Hematopoietic multipotent progenitor cell (in vitro differentiated cells): ENCODE results near the gene TRAF3IP1. TPM values are rescaled to one million over a fixed set of nuclear protein-coding genes. Genes with fewer than 3 reads are reported as not detected.

Experiments used
- DNase-seq, 3 donors: peaks; one replicate each; pipeline ENCODE4 v3.0.0-alpha.2; 2011 to 2015; ENCODE audit warnings: low read depth in 2 of 3, low spot score in 2 of 3
- total RNA-seq: library from RNA; depleted of rRNA; stranded (reverse); fragments of >200 nt; gene quantifications from one replicate; pipeline ENCODE4 v1.2.3, GENCODE V29; 2012

The TRAF3IP1 gene
- total RNA-seq, 1 donor: 4.8 TPM

DNA sequence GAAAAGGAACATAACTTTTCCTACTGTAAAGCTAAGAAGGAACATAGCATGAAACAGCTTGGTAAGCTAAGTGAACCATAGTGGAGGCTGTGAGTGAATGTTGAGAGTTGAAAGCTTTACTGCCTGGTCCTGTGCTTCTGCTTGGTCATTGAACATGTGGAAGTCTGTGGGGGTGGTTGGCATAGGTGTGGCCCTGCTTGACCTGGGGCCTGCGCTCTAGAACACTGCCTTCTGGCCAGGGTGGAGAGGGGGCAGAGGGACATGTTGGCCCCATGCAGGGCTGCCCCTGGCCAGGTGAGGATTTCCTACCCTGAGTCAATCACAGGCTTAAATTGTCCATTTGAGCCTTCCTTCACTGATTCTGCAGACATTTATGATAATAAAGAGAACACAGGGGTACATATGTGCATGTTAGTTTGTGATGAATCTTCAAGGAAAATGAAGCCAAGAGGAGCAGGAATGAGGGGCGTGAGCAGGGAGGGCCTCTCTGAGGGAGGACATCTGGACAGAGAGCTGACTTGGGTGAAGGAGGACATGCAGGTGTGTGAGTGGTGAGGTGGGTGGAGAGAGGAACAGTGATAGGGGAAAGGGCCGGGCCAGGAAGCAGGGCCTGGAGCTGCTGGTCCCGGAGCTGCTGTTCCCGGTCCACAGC is 16.6 kb downstream of the TRAF3IP1 start:
- DNase-seq: no peak

GRCh38 chr2:238337846-238338245 is 17.5 kb downstream of the TRAF3IP1 start:
- no peak for DNase-seq

DNA sequence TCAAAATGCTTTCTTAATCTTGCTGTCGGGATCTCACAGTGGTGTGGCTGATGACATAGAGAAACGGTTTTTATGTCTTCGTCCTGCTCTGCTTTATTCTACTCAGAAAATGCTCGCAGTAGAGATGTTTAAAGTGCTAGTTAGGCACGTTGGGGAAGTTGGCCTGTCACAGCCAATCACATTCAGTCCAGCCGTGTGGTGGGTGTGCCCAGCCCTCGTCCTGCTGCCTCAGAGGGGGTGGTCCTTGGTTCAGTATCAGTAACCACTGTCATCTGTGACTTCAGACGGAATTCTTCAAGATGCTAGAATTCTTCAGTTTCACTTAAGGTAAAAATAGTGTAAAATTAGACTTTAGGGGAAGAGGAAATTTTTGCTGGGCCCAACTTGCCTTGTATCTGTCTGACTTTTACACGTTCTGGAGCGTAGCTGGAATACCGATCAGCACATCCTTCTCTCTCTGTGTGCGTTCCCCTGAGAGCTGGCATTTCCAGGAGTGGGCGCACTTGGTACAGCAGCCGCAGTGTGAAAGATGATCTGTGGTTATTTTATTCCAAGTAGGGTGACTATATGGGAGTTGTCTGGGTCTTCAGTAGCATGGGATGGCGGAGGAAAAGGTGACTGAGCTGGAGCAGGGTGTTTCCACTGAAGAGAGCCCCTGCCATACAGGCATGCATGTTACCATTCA is 18.5 kb downstream of the TRAF3IP1 start:
- no peak for DNase-seq

GRCh38 chr2:238339395-238339780 is 19.1 kb downstream of the TRAF3IP1 start:
- no peak for DNase-seq

DNA sequence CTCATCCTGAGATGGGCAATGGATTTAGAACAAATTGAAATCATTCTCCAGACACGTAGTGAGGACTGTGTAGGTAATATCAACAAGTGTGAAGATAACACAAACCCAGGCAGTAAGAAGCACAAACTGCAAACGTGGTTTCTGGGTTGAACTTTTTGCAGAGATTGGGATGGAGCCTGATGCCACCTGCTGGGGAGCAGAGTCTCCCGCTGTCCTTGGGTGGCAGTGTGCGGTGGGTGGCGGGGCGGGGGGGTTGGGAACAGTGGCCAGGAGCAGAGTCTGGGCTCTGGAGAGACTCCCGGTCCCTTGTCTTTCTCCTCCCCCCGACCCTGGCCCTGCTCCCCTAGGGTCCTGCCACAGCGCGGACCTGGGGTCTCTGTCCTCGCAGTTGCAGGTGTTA is 19.5 kb downstream of the TRAF3IP1 start:
- DNase-seq: peak in 1 of 3 donors; percentile 9

DNA sequence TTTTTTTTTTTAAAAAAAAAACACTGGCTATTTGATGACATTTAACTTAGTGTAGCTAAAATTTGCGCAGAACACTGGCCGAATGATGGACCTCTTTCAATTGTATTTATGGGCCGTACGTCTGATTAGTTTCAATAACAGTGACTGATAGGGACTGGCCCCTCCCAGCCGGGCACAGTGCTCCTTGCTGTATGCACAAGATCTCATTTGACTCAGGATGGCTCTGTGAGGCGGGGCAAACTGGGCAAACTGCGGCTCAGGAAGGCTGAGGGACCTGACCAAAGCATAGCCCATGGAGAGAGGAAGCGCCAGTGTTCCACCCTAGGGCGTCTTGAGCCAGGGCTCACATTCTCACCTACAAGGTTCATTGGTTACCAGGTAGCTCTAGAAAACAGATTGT is 21.2 kb downstream of the TRAF3IP1 start:
- DNase-seq: no peak

DNA sequence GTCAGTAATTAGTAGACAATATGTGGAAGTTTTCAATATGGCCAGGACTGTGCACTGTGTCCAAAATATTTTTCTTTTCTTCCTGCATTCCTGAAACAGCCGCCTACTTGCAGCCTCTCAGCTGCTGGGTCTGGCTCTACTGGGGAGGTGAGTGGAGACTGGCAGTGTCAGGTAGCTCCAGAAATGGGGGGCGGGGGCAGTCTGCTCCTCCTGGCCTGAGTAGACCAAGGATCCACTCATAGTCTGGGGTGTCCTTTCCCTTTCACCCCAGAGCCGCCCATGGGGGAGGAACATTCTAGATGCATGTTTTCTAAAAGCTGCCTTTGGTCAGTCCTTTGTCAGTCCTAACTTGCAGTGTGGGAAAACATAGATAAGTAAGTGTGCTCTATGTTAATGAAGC is 23.7 kb downstream of the TRAF3IP1 start:
- DNase-seq: no peak

GRCh38 chr2:238344517-238344916 is 24.2 kb downstream of the TRAF3IP1 start:
- no peak for DNase-seq

DNA sequence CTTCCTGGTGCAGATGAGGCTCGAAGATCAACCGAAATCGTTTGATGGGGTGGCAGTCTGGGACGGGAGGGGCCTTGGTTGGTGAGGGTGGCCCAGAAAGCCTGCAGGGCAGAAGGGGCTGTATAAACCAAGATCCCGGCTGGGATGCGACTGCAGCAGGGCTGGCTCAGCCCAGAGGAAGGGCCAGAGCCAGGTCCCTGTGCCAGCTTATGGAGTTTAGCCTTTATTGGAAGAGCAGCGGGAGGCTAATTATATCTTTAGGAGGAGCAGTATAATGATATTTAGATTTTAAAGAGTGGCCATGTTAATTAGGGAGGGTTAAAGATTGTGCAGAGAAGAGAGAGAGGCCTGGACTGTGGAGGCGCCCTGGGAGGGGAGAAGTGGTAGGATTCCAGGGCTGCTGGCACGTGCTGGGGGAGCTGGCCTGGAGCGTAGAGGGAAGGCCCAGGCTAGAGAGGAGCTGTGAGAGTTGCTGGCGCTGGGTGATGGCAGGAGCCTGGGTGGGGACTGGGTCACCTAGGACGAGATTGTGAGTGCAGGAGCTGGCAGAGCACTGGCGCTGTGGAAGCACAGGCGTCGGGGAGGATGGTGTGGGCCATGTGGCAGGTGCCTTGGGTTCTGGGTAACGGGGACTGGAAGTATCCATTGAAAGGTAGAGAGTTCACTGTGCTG is 25.1 kb downstream of the TRAF3IP1 start:
- DNase-seq: no peak

GRCh38 chr2:238346544-238346943 is 26.2 kb downstream of the TRAF3IP1 start:
- no peak for DNase-seq

DNA sequence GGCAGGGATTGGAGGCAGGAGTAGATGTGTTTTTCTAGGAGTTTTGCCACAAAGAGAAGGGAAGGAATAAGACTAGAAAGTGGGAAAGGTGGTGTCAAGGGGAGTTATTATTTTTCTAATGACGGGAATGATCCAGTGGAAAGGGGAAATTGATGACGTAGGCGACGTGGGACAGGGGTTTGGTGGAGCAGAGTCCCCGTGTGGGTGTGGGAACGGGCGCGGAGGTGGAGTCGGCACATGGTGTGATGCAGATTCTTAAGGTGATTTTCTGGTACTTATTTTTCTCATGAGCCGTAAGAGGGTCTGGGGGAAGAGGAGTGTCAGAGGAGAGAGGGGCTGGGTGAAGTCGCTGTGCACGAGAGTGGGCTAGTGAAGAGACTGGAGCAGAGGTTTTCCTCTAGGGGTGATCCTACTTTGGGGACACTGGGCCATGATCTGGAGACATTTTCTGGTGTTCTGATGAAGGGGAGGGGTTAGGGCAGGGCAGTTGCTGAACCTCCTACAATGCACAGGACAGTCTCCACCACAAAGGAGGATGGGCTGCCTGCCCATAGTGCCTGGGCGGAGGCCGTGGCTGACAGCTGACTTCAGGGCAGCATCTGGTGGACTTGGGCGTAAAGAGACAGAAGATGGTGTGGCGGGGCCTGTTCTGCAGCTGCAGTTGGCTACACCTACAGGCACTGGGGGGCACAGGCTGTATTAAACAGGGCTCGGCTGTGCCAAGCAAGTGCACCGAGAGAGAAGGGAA is 30.0 kb downstream of the TRAF3IP1 start:
- no peak for DNase-seq

- no peak for DNase-seq
These were observed 31.0 kb downstream of the TRAF3IP1 start for GRCh38 chr2:238351315-238351714.

- no peak for DNase-seq
These were observed 32.0 kb downstream of the TRAF3IP1 start for GRCh38 chr2:238352361-238352760.

GRCh38 chr2:238358769-238359168 is 38.5 kb downstream of the TRAF3IP1 start:
- DNase-seq: no peak

DNA sequence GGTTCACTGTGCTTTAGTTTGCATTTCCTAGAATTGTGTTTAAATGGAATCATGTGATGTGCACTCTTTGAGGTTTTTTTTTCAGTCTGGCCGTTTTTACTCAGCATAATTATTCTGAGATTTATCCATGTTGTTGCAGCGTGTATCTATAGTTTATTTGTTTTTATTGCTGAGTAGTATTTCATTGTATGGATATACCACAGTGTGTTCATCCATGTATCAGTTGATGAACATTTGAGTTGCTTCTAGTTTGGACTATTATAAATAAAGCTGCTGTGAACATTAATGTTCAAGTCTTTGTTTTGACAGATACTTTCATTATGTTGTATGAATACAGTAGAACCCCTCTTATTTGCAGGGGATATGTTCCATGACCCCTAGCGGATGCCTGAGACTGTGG is 39.1 kb downstream of the TRAF3IP1 start:
- DNase-seq: no peak

DNA sequence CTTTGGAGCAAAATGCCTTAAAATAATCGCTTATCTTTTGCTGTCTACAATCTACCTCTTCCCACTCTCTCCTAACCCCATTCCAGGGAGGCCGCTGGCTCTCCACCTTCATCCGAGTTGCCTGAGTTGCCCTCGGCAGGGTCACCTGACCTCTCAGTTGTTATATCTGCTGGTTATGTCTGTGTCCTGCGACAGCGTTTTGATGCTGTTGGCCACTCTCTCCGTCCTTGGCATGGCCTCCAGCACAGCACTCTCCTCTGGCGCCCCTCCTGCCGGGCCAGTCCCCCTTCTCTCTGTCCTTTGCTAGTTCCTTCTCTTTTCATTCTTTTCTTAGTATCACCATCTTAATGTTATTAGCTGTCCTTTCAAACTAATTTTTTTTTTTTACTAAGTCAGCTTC is 41.6 kb downstream of the TRAF3IP1 start:
- DNase-seq: no peak

GRCh38 chr2:238362626-238363025 is 42.3 kb downstream of the TRAF3IP1 start:
- DNase-seq: no peak

DNA sequence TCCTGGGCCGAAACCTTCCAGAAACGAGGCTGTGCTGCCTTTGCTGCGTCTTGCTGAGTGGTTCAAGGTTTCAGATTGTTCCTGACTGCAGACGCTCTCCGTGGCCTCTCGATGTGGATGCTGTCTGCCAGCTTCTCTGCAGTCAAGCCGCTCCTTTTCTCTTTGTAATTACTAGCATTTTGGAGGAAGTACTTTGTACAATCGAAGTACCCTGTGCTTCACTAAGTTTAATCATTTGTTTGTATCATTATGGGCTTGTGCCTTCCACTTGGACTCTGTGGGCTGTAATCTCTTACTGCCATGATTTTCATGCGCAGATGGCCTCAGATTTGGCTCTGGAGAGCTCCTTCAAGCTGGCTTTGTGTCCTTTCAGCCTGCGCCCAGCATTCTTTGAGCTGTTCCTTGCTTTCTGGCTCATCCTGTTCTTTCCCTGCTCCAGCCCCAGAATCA is 49.3 kb downstream of the TRAF3IP1 start:
- no peak for DNase-seq

DNA sequence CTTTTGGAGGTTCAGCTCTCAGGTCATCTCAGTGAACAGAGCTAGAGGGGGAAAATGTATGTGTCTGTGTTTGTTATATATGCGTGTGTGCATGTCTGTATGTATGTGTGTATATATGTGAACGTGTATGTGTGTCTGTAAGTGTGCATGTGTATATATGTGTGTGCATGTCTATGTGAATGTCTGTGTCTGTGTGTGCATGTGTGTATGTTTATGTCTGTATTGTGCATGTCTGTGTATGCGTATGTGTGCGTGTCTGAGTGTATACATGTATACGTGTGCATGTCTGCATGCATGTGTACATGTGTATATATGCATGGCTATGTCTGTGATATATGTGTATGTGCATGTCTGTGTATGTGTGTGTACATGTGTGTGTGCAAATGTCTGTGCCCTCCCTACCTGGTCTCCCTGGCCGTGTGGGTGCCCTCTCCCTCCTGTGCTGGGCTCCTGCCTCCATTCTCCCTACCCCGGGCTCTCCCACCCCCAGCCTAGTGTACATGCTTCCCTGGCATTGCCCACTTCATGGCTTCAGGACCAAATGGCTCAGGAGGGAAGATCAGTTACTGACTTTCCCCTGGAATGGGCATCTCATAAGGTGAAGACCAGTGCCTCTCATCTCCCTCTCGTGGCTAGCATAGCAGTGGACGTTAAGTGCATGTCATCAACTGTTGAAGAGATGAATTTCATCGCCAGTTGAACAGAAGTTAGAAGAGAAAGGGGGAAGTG is 49.9 kb downstream of the TRAF3IP1 start:
- no peak for DNase-seq

- DNase-seq: peak in 2 of 3 donors; percentile 68 to 85
These were observed 50.6 kb downstream of the TRAF3IP1 start for GRCh38 chr2:238370823-238371372.
